ENCODE measurements around the gene IL31RA.

Gene IL31RA

GRCh38 chr5:55923177-55923771 is 72.1 kb downstream of the IL31RA start:
- no peak for TF ChIP-seq MAX (IDR thresholded peaks at IDR 0.05; ENCODE audit: low read depth, low read length)
- TF ChIP-seq MYC (IDR thresholded peaks at IDR 0.05; ENCODE audit: low read depth, low read length): no peak
- TF ChIP-seq CTCF (IDR thresholded peaks at IDR 0.05; ENCODE audit: low read depth, low read length): no peak
- TF ChIP-seq POLR2A (IDR thresholded peaks at IDR 0.05; ENCODE audit: extremely low read depth, insufficient read length): no peak
- peak overlapping the region; percentile 34 for H3K4me3 ChIP-seq (ENCODE audit: low read depth, low read length)
- peak; percentile 54 for DNase-seq (ENCODE audit: low read depth)

- DNase-seq (ENCODE audit: low read depth): no peak
- H3K4me3 ChIP-seq (ENCODE audit: low read depth, low read length): no peak overlapping the region
- TF ChIP-seq MAX (IDR thresholded peaks at IDR 0.05; ENCODE audit: low read depth, low read length) (no peak), CTCF (IDR thresholded peaks at IDR 0.05; ENCODE audit: low read depth, low read length) (no peak), MYC (IDR thresholded peaks at IDR 0.05; ENCODE audit: low read depth, low read length) (no peak), POLR2A (IDR thresholded peaks at IDR 0.05; ENCODE audit: extremely low read depth, insufficient read length) (no peak)
These were observed 72.8 kb downstream of the IL31RA start for GRCh38 chr5:55923865-55924500.

GRCh38 chr5:55924744-55925143 is 73.6 kb downstream of the IL31RA start:
- H3K4me3 ChIP-seq (ENCODE audit: low read depth, low read length): no peak overlapping the region
- TF ChIP-seq CTCF (IDR thresholded peaks at IDR 0.05; ENCODE audit: low read depth, low read length) (no peak), MAX (IDR thresholded peaks at IDR 0.05; ENCODE audit: low read depth, low read length) (no peak), MYC (IDR thresholded peaks at IDR 0.05; ENCODE audit: low read depth, low read length) (no peak), POLR2A (IDR thresholded peaks at IDR 0.05; ENCODE audit: extremely low read depth, insufficient read length) (no peak)

GRCh38 chr5:55925181-55925580 is 74.0 kb downstream of the IL31RA start:
- DNase-seq (ENCODE audit: low read depth): no peak
- H3K4me3 ChIP-seq (ENCODE audit: low read depth, low read length): no peak overlapping the region
- TF ChIP-seq POLR2A (IDR thresholded peaks at IDR 0.05; ENCODE audit: extremely low read depth, insufficient read length): no peak
- no peak for TF ChIP-seq CTCF (IDR thresholded peaks at IDR 0.05; ENCODE audit: low read depth, low read length)
- TF ChIP-seq MAX (IDR thresholded peaks at IDR 0.05; ENCODE audit: low read depth, low read length): no peak
- no peak for TF ChIP-seq MYC (IDR thresholded peaks at IDR 0.05; ENCODE audit: low read depth, low read length)

More at GRCh38 chr5:55924744-55925143, 73.6 kb downstream of the IL31RA start:
- DNase-seq (ENCODE audit: low read depth): no peak

GRCh38 chr5:55925712-55926111 is 74.6 kb downstream of the IL31RA start:
- H3K4me3 ChIP-seq (ENCODE audit: low read depth, low read length): no peak overlapping the region
- TF ChIP-seq POLR2A (IDR thresholded peaks at IDR 0.05; ENCODE audit: extremely low read depth, insufficient read length) (no peak), CTCF (IDR thresholded peaks at IDR 0.05; ENCODE audit: low read depth, low read length) (no peak), MAX (IDR thresholded peaks at IDR 0.05; ENCODE audit: low read depth, low read length) (no peak), MYC (IDR thresholded peaks at IDR 0.05; ENCODE audit: low read depth, low read length) (no peak)
- DNase-seq (ENCODE audit: low read depth): no peak
